Stimulated activated CD8-positive, alpha-beta memory T cell treated with anti-CD3 and anti-CD28 coated beads, Interleukin-7, amount 100 ng/mL, for 48 hours (primary cell): Measurements from ENCODE around the gene IKBKG.
"Not testable (repeated sequence)": the region's sequence is repeated elsewhere in the genome, so short reads cannot be mapped to it uniquely, and the experiment has no call there.

Experiments used
- DNase-seq, 2 donors: peaks; one replicate each; pipeline ENCODE4 v3.0.0-alpha.2; 2020; ENCODE audit warnings: low read depth in 1 of 2; ENCODE audit errors: extremely low read depth in 1 of 2

The IKBKG gene

GRCh38 chrX:154525606-154526490, 21.6 kb upstream of the IKBKG start:
- no peak for DNase-seq

- DNase-seq = peak in 1 of 2 donors; percentile 43
These were observed 20.3 kb upstream of the IKBKG start for GRCh38 chrX:154526901-154527675.

DNA sequence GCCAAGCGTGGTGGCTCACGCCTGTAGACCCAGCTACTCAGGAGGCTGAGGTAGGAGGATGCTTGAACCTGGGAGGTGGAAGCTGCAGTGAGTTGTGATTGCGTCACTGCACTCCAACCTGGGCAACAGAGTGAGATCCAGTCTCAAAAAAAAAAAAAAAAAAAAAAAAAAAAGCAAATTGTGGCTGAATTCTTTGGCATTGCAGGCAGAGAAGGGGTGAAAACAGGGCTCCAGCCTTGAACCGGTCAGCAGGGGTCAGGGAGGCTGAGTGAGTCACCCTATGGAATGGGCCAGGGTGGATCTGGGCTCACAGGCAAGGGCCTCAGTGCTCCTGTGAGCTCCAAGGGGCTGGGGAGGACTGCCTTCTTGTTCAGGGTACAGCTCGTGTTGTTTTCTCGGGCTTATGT, 18.2 kb upstream of the IKBKG start:
- DNase-seq = no peak

- no peak for DNase-seq
These were observed 17.1 kb upstream of the IKBKG start for GRCh38 chrX:154530286-154530685.

DNA sequence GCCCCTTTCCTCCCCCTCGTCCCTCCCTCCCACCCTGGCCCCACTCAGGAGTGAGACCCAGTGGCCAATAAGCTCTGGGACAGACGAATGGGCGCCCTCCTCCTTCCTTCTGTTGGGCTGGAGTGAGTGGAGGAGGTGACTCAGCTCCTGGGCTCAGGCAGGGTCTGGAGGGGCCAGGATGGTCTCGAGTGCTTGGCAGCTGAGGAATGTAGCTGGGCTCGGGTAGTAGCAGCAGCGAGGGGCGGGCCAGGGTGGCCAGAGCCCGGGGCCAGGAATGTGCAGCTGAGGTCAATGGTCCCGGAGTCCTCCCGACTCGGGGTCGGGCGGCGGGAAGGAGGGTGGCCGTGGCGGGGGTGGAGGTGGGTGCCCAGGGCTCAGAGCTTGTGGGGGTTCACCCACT, 15.8 kb upstream of the IKBKG start:
- DNase-seq = no peak

DNA sequence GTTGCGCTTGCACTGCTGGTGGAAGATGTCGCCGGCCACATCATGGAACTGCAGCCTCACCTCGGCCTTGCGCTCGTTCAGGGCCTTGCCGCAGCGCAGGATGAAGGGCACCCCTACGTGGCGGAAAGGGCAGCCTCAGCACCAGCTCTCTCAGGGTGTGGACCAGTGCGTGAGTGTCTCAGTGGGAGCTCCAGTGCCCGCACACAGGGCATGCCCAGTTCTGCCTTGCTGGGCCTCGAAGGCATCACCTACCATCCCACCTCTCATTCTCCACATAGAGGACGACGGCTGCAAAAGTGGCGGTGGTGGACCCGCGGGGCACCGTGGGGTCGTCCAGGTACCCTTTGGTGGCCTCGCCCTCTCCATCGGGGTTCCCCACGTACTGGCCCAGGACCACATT, 14.7 kb upstream of the IKBKG start:
- DNase-seq = no peak

DNA sequence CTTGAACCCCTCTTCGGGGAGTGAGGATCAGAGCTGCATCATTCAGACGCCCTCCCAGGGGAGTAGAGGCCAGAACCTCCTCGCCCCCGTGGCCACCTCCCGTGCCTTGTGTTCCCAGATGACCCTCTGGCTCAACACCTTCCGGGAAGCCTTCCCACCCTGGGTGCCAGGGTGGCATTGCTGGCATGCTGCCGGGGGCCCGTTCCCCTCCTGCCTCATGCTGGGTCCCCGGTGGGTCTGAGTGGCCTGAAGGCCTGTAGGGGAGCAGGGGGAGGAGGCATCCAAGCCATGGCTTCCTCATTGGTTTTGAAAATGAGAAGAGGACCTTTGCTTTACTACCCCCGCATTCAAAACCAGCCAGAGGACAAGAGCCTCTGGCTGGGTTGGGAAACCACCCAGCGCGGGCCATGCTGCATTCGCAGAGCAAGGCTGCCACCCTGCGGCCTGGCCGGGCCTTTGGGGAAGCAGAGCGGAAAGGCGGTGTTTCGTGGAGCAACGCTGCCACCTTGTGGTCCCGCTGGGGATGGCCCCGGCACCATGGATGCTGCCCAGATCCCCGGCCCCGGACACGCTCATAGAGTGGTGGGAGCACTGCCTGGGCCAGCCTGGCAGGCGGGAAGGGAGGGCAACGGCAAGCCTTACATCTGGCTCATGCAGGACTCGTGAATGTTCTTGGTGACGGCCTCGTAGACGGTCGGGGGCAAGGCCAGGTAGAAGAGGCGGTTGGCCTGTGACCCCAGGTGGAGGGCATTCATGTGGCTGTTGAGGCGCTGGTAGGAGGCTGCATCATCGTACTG, 12.7 kb upstream of the IKBKG start:
- peak; percentile 77 for DNase-seq

GRCh38 chrX:154535892-154536291, 11.5 kb upstream of the IKBKG start:
- DNase-seq = no peak

DNA sequence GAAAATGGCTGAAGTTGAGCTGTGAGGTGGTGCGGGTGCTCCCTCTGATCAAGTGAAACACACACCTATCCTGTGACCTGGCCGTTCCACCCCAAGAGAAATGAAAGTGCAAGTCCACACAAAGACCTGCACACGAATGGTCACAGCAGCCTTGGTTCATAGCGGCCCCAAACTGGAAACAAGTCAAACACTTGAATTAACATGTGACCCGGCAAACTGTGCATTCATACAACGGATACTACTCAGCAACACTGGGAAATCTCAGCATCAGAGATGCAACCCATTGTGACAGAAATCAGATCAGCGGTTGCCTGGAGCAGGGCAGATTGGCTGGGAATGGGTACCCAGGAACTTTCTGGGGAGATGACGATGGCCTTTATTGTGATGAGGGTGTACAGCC, 8.3 kb upstream of the IKBKG start:
- no peak for DNase-seq

DNA sequence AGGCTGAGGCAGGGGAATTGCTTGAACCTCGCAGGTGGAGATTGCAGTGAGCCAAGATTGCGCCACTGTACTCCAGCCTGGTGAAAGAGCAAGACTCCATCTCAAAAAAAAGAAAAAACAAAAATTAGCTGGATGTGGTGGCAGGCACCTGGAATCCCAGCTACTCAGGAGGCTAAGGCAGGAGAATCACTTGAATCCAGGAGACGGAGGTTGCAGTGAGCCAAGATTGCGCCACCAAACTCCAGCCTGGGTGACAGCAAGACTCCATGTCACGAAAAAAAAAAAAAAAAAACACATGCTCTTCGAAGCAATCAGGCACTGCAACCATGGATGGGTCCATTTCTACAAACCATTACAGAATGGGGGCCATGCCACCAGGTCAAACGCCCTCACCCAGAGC, 7.1 kb upstream of the IKBKG start:
- DNase-seq = not testable (repeated sequence)

DNA sequence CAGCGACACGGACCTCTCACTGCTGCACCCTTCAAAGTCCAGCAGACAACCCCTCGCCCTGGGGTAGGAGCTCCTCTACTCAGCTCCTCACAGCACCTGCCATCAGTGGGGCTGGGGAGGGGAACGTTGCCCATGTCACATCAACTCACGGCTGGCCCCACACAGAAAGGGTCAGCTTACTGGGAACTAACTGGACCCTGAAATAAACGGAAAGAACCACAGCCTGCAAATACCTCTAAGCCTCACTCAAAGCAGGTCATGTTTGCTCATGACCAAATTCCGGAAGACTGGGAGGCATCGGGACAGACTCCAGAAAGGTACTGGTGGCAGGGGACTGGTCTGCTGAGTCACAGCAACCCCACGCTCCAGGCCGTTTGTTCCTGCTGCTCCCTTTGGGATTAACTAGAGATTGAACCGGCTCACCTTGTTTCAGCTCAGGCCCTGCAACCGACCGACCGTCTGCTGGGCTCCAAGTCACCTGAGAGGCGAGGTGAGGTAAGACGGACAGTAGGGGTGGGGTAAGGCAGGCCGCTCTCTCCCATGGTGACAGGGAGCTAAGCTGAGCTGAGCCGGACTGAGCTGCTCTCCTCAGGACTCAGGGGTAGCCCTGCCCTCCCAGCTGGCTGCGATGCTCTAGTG, 6.4 kb upstream of the IKBKG start:
- DNase-seq = no peak

DNA sequence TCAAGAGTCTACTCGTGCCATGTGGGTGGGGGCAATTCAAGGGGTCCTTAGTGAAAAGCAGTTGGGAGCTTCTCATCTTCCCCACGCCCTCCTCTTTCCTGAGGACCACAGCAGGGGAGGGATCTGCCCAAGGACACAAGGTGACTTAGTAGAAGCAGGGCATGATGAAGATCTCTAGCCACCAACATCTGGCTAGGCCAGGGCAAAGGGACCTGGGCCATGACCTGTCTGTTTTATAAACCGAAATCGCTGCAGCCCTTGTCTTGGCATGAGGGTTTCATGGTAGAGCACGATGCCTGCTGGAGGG, 5.9 kb upstream of the IKBKG start:
- no peak for DNase-seq

DNA sequence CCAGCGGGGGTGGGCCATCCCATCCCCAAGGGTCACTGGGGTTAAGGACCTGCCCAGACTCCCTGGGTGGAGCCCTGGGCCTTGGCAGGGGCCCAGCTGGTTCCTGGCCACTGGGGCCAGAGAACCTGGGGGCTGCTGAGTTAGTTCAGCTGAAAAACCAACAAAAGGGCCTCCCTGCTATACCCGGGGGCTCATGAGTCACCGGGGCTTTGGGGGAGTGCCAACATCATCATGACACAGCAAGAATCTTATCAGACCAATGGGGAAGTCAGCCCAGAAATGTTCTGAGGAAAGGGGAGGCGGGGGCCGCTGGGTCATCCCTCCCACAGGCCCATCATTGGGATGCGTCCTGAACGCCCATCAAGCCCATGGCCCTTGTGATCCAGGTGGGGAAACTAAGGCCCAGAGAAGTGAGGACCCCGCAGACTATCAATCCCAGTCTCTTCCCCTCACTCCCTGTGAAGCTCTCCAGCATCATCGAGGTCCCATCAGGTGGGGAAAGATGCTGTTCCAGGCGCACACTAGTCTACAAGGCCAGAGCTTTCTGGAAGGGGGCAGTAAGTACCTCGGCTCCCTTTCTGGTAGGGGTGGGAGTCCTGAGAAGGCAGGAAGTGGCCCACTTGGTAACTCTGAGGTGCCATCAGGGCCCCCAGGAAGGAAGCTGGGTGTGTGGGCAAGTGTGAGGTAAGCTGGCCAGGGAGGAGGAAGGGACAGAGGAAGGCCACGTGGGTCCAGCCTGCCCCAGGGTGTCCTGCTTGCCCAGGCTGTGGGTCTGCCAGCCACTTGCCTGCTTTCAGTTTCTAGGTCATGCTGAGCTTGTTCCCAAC, 5.3 kb upstream of the IKBKG start:
- DNase-seq = peak; percentile 24 to 35

GRCh38 chrX:154542723-154543424, 4.5 kb upstream of the IKBKG start:
- DNase-seq = peak in 1 of 2 donors; percentile 24

DNA sequence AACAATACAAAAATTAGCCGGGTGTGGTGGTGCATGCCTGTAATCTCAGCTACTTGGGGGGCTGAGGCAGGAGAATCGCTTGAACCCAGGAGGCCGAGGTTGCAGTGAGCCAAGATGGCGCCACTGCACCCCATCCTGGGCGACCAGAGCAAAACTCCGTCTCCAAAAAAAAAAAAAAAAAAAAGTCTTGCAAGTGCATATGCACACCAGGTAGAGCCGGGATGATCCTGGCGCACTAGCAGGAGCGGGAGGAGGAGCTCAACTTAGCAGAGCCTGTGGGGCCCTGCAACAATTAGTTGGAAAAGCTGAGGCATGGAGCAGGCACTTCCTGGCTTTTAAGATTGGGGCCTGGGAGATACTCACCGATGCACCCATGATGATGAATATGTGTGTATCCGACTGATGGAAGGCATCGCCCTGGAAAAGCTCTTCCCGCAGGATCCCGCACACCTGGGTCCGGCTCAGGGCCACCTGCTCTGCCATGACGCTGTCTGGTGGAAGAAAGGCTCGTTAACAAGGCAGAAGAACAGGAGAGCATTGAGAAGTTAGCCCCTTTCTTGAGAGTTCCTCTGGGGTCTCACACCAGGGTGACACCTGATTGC, 1.6 kb upstream of the IKBKG start:
- DNase-seq = no peak

DNA sequence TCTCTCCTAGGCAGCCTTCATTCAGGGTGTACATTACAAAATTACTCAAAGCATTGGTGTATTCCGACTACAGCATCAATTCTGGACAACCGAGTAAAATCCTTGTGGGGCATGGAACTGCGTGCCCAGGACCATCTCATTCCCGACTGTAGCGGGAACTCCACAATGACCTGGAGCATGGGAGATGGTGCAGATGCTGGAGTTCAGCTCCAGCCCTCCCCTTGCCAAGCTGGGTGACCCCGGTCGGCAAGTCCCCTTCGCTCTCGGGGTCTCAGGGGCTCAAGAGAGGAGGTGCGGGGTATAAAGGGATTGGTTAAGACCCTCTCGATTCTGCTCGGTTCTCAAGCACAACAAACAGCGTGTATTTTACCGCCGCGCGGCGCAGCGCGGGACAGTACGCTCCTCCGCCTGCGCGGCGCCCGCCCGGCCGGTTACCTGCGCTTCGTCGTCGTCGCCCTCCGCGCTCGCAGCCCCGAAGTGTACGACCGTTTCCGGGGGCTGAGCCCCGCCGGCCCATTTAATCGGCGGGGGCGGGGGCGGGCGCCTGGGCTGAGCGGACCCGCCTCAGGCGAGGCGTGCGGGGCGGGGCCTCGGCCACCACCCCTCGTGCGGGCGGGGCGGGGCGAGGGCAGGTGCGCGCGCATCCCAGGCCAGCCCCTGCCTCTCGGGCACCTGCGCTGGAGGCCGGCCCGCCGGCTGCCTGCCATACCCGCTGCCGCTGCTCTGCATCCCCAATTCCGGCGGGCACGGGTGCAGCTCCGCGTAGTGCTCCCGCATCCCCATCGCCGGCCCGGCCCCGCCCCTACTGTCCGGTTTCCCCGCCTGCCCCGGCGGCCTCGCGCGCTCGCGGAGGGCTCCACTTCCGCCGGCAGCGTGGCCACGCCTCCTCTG, 821 bp upstream of the IKBKG start, which contains the start of gene G6PD:
TSS of gene G6PD (minus strand) at position 493 of the 891 bp plus-strand sequence. CDS start 691 bp downstream, outside the sequence.
- peak; percentile 55 to 66 for DNase-seq

DNA sequence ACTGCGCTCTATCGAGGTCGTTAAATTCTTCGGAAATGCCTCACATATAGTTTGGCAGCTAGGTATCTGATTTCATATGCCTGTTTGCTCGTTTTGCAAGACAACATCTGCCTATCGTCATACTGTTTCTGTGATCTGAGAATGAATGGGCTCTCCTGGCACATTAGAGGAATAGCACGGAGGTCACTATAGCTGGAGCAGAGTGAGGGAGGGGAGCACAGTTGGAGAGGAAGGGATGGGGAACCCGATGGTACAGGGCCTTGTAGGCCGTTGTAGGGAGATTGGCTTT, 552 bp downstream of the IKBKG start:
- no peak for DNase-seq

- no peak for DNase-seq
These were observed 2.3 kb downstream of the IKBKG start for GRCh38 chrX:154549766-154550165.
